Measurements from ENCODE around the gene RBM7.

- TF ChIP-seq CTCF (IDR thresholded peaks at IDR 0.05; ENCODE audit: low read depth, low read length): no peak
- no peak for TF ChIP-seq EZH2phosphoT487 (IDR thresholded peaks at IDR 0.05; ENCODE audit: low read depth)
Measured at GRCh38 chr11:114353443-114353842, 47.0 kb upstream of the RBM7 start.

Data from OCI-LY3 (cell line).